Loucy (cell line): Measurements from ENCODE around the gene SYT1.

Experiments
- H2AFZ ChIP-seq: fragments of 200-600 bp; sonication (generic); 2 replicates; pipeline ENCODE4 v1.6.0; 2016; ENCODE audit warnings: antibody characterized with exemption, mild to moderate bottlenecking, low read length, moderate library complexity
- H3F3A ChIP-seq: fragments of 200-600 bp; 2 replicates; pipeline ENCODE4 v1.6.0; 2016; ENCODE audit warnings: antibody characterized with exemption, low read depth, mild to moderate bottlenecking
- H3K27me3 ChIP-seq: fragments of 200-600 bp; sonication (generic); 2 replicates; pipeline ENCODE4 v1.6.1; 2014; ENCODE audit warnings: low read length, mild to moderate bottlenecking; ENCODE audit not compliant: insufficient read depth, poor library complexity, severe bottlenecking
- H3K36me3 ChIP-seq: fragments of 200-600 bp; sonication (generic); 2 replicates; pipeline ENCODE4 v1.6.1; 2016; ENCODE audit warnings: low read length; ENCODE audit not compliant: insufficient read depth
- H3K4me1 ChIP-seq: fragments of 200-600 bp; sonication (generic); 2 replicates; pipeline ENCODE4 v1.5.1; 2014; ENCODE audit warnings: low read length, mild to moderate bottlenecking; ENCODE audit not compliant: insufficient read depth, poor library complexity, severe bottlenecking
- H3K4me2 ChIP-seq: fragments of 200-600 bp; sonication (generic); 2 replicates; pipeline ENCODE4 v1.6.0; 2014; ENCODE audit warnings: antibody characterized with exemption, low read length, low read depth, mild to moderate bottlenecking; ENCODE audit not compliant: poor library complexity, severe bottlenecking
- H3K4me3 ChIP-seq: fragments of 200-600 bp; sonication (generic); 2 replicates; pipeline ENCODE4 v1.5.1; 2014; ENCODE audit warnings: low read length, mild to moderate bottlenecking, mixed read lengths; ENCODE audit not compliant: poor library complexity, severe bottlenecking
- H3K79me2 ChIP-seq: fragments of 200-600 bp; sonication (generic); 2 replicates; pipeline ENCODE4 v1.6.1; 2014; ENCODE audit warnings: low read length; ENCODE audit not compliant: insufficient read depth
- H3K9ac ChIP-seq: fragments of 200-600 bp; sonication (generic); 2 replicates; pipeline ENCODE4 v1.6.0; 2014; ENCODE audit warnings: mild to moderate bottlenecking, low read depth, low read length, moderate library complexity; ENCODE audit not compliant: poor library complexity, severe bottlenecking
- H3K9me2 ChIP-seq: fragments of 200-600 bp; sonication (generic); replicated peaks from 2 replicates; pipeline ENCODE4 v1.6.1; 2016; ENCODE audit warnings: low read depth, low read length, mixed read lengths
- H3K9me3 ChIP-seq: fragments of 200-600 bp; sonication (generic); 2 replicates; pipeline ENCODE4 v1.6.1; 2014; ENCODE audit warnings: mild to moderate bottlenecking, antibody characterized with exemption, low read length, low read depth; ENCODE audit not compliant: insufficient read depth
- H4K20me1 ChIP-seq: fragments of 200-600 bp; sonication (generic); 2 replicates; pipeline ENCODE4 v1.6.0; 2014; ENCODE audit warnings: antibody characterized with exemption, low read length, mild to moderate bottlenecking; ENCODE audit not compliant: insufficient read depth, poor library complexity, severe bottlenecking
- CTCF ChIP-seq: fragments of 200-600 bp; sonication (generic); conservative IDR thresholded peaks from 2 replicates; pipeline ENCODE4 v1.5.1; 2014; ENCODE audit warnings: mild to moderate bottlenecking, antibody characterized with exemption, low read length
- EZH2phosphoT487 ChIP-seq: fragments of 200-600 bp; IDR thresholded peaks from 2 replicates; pipeline ENCODE4 v1.6.1; 2018; ENCODE audit warnings: antibody characterized with exemption, mild to moderate bottlenecking, moderate library complexity, borderline replicate concordance

Gene SYT1

GRCh38 chr12:79191391-79191790 lies 326.8 kb downstream of the SYT1 start:
- Histone ChIP-seq H3K4me3 (no peak overlapping the region), H3K27me3 (no peaks in the 10 kb centered on the region), H3K36me3 (no peaks in the 10 kb centered on the region), H3F3A (no peaks in the 10 kb centered on the region), H4K20me1 (no peaks in the 10 kb centered on the region), H3K4me2 (no peak overlapping the region), H3K79me2 (no peaks in the 10 kb centered on the region), H3K9me2 (no peaks in the 10 kb centered on the region), H3K9me3 (no peaks in the 10 kb centered on the region), H3K4me1 (no peaks in the 10 kb centered on the region), H2AFZ (no peak overlapping the region), H3K9ac (no peak overlapping the region)
- TF ChIP-seq CTCF = no peak
- TF ChIP-seq EZH2phosphoT487 = no peak

- no peaks in the 10 kb centered on the region for H3F3A ChIP-seq
- no peaks in the 10 kb centered on the region for H3K9me3 ChIP-seq
- no peaks in the 10 kb centered on the region for H3K4me1 ChIP-seq
- H3K4me3 ChIP-seq = no peak overlapping the region
- H3K9ac ChIP-seq = no peak overlapping the region
- H3K9me2 ChIP-seq = no peaks in the 10 kb centered on the region
- H3K36me3 ChIP-seq = no peaks in the 10 kb centered on the region
- H3K4me2 ChIP-seq = no peak overlapping the region
- TF ChIP-seq EZH2phosphoT487 = no peak
- no peak for TF ChIP-seq CTCF
- no peaks in the 10 kb centered on the region for H4K20me1 ChIP-seq
- H2AFZ ChIP-seq = no peak overlapping the region
- no peaks in the 10 kb centered on the region for H3K27me3 ChIP-seq
- H3K79me2 ChIP-seq = no peaks in the 10 kb centered on the region
Measured at GRCh38 chr12:79194595-79194994, 330.0 kb downstream of the SYT1 start.

GRCh38 chr12:79199166-79199565 lies 334.6 kb downstream of the SYT1 start:
- Histone ChIP-seq H3K9me3 (no peaks in the 10 kb centered on the region), H3F3A (no peaks in the 10 kb centered on the region), H3K9me2 (no peaks in the 10 kb centered on the region), H3K4me1 (no peaks in the 10 kb centered on the region), H3K27me3 (no peaks in the 10 kb centered on the region), H3K4me3 (no peak overlapping the region), H3K79me2 (no peaks in the 10 kb centered on the region), H2AFZ (no peak overlapping the region), H3K36me3 (no peaks in the 10 kb centered on the region), H4K20me1 (no peaks in the 10 kb centered on the region), H3K4me2 (no peak overlapping the region), H3K9ac (no peak overlapping the region)
- TF ChIP-seq EZH2phosphoT487 = no peak
- TF ChIP-seq CTCF = no peak
